Liver (tissue), 3 donors: ENCODE measurements around the gene BORCS8.

Source experiments
- ATF3 ChIP-seq: IDR thresholded peaks from 2 replicates; pipeline ENCODE4 v1.6.1; 2016; ENCODE audit warnings: antibody characterized with exemption
- CTCF ChIP-seq: fragments of 150-350 bp; IDR thresholded peaks from 2 replicates; pipeline ENCODE4 v1.5.1; 2017; ENCODE audit warnings: improper control_type of control experiment, low read depth, low read length; ENCODE audit not compliant: missing input control
- MAX ChIP-seq: IDR thresholded peaks from 2 replicates; pipeline ENCODE4 v1.6.1; 2016; ENCODE audit warnings: antibody characterized with exemption
- NR2F2 ChIP-seq: IDR thresholded peaks from 2 replicates; pipeline ENCODE4 v1.6.1; 2016; ENCODE audit warnings: antibody characterized with exemption
- RAD21 ChIP-seq, 2 donors: IDR thresholded peaks; 2 replicates each; pipeline ENCODE4 v1.6.1; 2016; ENCODE audit warnings: antibody characterized with exemption in 2 of 2, mild to moderate bottlenecking in 2 of 2
- REST ChIP-seq: IDR thresholded peaks from 2 replicates; pipeline ENCODE4 v1.6.1; 2016; ENCODE audit warnings: antibody characterized with exemption, mild to moderate bottlenecking
- SP1 ChIP-seq: IDR thresholded peaks from 2 replicates; pipeline ENCODE4 v1.6.1; 2018; ENCODE audit warnings: antibody characterized with exemption, mild to moderate bottlenecking
- TAF1 ChIP-seq: conservative IDR thresholded peaks from 2 replicates; pipeline ENCODE4 v1.6.1; 2016; ENCODE audit warnings: antibody characterized with exemption, mild to moderate bottlenecking
- donor health status: healthy.
- donor health status: healthy.

GRCh38 chr19:19140476-19140875 is 51.5 kb downstream of the BORCS8 start:
- TF ChIP-seq TAF1 (no peak), MAX (no peak), CTCF (no peak), SP1 (no peak), ATF3 (no peak), NR2F2 (no peak), REST (no peak), RAD21 (IDR thresholded peaks at IDR 0.05) (no peak)
